LNCaP clone FGC (cell line): ENCODE measurements around the gene SNAPC1.

Experiments
- DNase-seq: peaks from one replicate; pipeline ENCODE4 v3.0.0-alpha.2; 2011; ENCODE audit warnings: low read depth
- H3K4me3 ChIP-seq: 2 replicates; pipeline ENCODE4 v1.5.1; 2011; ENCODE audit warnings: mild to moderate bottlenecking, low read depth, low read length, control low read depth
- CTCF ChIP-seq: IDR thresholded peaks from 2 replicates; pipeline ENCODE4 v1.5.1; 2012; ENCODE audit warnings: mild to moderate bottlenecking; ENCODE audit not compliant: control insufficient read depth, insufficient read depth; ENCODE audit errors: extremely low read depth

SNAPC1 gene

GRCh38 chr14:61803755-61804154, 41.5 kb downstream of the SNAPC1 start:
- DNase-seq: no peak
- no peak for TF ChIP-seq CTCF
- no peak overlapping the region for H3K4me3 ChIP-seq

GRCh38 chr14:61805451-61805850, 43.2 kb downstream of the SNAPC1 start:
- H3K4me3 ChIP-seq: no peak overlapping the region
- no peak for TF ChIP-seq CTCF
- DNase-seq: no peak

- no peak for TF ChIP-seq CTCF
- H3K4me3 ChIP-seq: no peak overlapping the region
- no peak for DNase-seq
Observed at GRCh38 chr14:61811882-61812346, 49.7 kb downstream of the SNAPC1 start.

GRCh38 chr14:61812347-61813095, 50.3 kb downstream of the SNAPC1 start, which contains the start of gene SYT16:
Gene SYT16 (plus strand): TSS chr14:61812703.
- TF ChIP-seq CTCF: no peak
- peak within 1 kb of the TSS; percentile 29 for H3K4me3 ChIP-seq
- no peak for DNase-seq

- H3K4me3 ChIP-seq: peak overlapping the region; percentile 29
- DNase-seq: no peak
- TF ChIP-seq CTCF: no peak
Observed at GRCh38 chr14:61813096-61813606, 50.9 kb downstream of the SNAPC1 start.

- no peak for DNase-seq
- no peak for TF ChIP-seq CTCF
- H3K4me3 ChIP-seq: no peak overlapping the region
Observed at GRCh38 chr14:61822458-61822857, 60.2 kb downstream of the SNAPC1 start.
